Progenitor cell of endocrine pancreas (in vitro differentiated cells): ENCODE data around the gene ALKBH2. TPM values are rescaled to one million over a fixed set of nuclear protein-coding genes. Genes with fewer than 3 reads are reported as not detected.
"Not testable (repeated sequence)": the region's sequence is repeated elsewhere in the genome, so short reads cannot be mapped to it uniquely, and the experiment has no call there.

Source experiments
- DNase-seq: peaks from one replicate; pipeline ENCODE4 v3.0.0; 2021; ENCODE audit warnings: low spot score; ENCODE audit not compliant: unreplicated experiment
- H3K27ac Mint-ChIP-seq: 2 replicates; pipeline ENCODE4 v1.8.0; 2021; ENCODE audit warnings: mild to moderate bottlenecking, moderate library complexity, mixed read lengths
- H3K27me3 Mint-ChIP-seq: 2 replicates; pipeline ENCODE4 v1.8.0; 2021; ENCODE audit warnings: mixed read lengths
- H3K36me3 Mint-ChIP-seq: 2 replicates; pipeline ENCODE4 v1.8.0; 2022; ENCODE audit warnings: mixed read lengths; ENCODE audit not compliant: insufficient read depth
- H3K4me1 Mint-ChIP-seq: 2 replicates; pipeline ENCODE4 v1.8.0; 2021; ENCODE audit warnings: low read depth, mixed read lengths
- H3K4me3 Mint-ChIP-seq: 2 replicates; pipeline ENCODE4 v1.8.0; 2021; ENCODE audit warnings: low read depth, mild to moderate bottlenecking, moderate library complexity, mixed read lengths
- H3K9me3 Mint-ChIP-seq: 2 replicates; pipeline ENCODE4 v1.8.0; 2021; ENCODE audit warnings: low read depth, mixed read lengths
- CTCF ChIP-seq: fragments of 200-600 bp; sonication (generic); IDR thresholded peaks from one replicate; pipeline ENCODE4 v1.5.0; 2021; ENCODE audit warnings: antibody characterized with exemption, mild to moderate bottlenecking; ENCODE audit not compliant: unreplicated experiment
- total RNA-seq: library from RNA; stranded (reverse); gene quantifications from 2 replicates; pipeline ENCODE4 v1.2.1, GENCODE V29; 2021

Gene ALKBH2
- total RNA-seq, 1 donor from 2014 or later = 22.0 TPM

DNA sequence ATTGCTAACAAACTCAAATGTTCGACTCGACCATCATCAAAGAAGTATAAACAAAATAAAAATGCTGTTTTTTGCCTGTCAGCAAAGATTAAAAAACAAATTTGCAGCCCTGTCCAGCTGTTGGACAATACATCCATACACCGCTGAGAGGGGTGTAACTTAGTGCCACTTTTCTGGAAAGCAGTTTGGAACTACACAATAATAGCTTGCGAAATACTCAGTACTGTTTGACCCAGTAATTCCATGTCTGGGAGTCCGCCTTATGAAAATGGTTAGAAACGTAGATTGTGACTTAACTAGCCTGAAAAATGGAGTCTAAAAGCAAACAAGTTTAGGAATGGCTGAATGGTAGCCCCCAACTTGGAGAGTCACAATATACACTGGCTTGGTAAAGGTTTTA lies 34.5 kb downstream of the ALKBH2 start:
- no peak for DNase-seq
- Mint-ChIP-seq H3K36me3 (peaks cover 13% of the 10 kb centered on the region), H3K4me1 (peaks cover 2% of the 10 kb centered on the region), H3K27me3 (no peaks in the 10 kb centered on the region), H3K27ac (no peak overlapping the region), H3K4me3 (no peak overlapping the region), H3K9me3 (no peaks in the 10 kb centered on the region)
- TF ChIP-seq CTCF = no peak

GRCh38 chr12:109057376-109057775 lies 35.9 kb downstream of the ALKBH2 start:
- Mint-ChIP-seq H3K9me3 (no peaks in the 10 kb centered on the region), H3K4me3 (no peak overlapping the region), H3K27me3 (no peaks in the 10 kb centered on the region), H3K4me1 (peaks cover 9% of the 10 kb centered on the region), H3K27ac (no peak overlapping the region), H3K36me3 (peaks cover 8% of the 10 kb centered on the region)
- DNase-seq = no peak
- TF ChIP-seq CTCF = no peak

- no peak overlapping the region for H3K4me3 Mint-ChIP-seq
- peaks cover 12% of the 10 kb centered on the region for H3K4me1 Mint-ChIP-seq
- H3K27ac Mint-ChIP-seq = no peak overlapping the region
- H3K27me3 Mint-ChIP-seq = no peaks in the 10 kb centered on the region
- no peaks in the 10 kb centered on the region for H3K9me3 Mint-ChIP-seq
- peaks cover 7% of the 10 kb centered on the region for H3K36me3 Mint-ChIP-seq
- no peak for TF ChIP-seq CTCF
- DNase-seq = no peak
Measured at GRCh38 chr12:109056891-109057290, 36.4 kb downstream of the ALKBH2 start.

DNA sequence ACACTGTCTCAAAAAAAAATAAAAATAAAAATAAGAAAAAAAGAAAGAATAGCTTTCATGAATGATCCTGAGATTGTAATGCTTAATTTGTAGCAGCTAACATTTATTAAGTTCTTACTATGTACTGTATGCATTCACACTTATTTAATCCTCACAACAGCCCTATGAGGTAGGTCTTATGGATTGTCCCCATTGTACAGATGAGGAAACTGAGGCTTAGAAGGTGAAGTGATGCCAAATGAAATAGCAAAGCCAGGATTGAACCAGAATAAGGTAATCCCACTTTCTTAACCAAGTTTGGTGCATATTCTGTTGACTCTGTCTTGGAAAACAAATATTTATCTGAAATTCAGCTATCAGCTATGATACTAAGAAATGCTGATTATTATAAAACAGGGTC lies 38.8 kb downstream of the ALKBH2 start:
- Mint-ChIP-seq H3K4me1 (peaks cover 12% of the 10 kb centered on the region), H3K36me3 (peaks cover 4% of the 10 kb centered on the region), H3K27me3 (no peaks in the 10 kb centered on the region), H3K9me3 (no peaks in the 10 kb centered on the region), H3K27ac (no peak overlapping the region), H3K4me3 (no peak overlapping the region)
- DNase-seq = no peak
- no peak for TF ChIP-seq CTCF

DNA sequence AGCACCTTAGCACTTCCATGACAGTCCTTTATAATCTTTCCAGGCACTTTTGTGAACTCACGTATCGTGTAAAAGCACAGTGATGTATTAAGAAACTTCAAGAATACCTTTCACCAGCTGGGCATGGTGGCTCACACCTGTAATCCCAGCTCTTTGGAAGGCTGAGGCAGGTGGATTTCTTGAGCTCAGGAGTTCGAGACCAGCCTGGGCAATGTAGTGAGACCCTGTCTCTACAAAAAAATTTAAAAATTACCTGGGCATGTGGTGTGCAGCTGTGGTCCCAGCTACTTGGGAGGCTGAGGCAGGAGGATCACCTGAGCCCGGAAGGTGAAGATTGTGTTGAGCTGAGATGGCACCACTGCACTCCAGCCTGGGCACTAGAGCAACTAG lies 39.2 kb downstream of the ALKBH2 start:
- not testable (repeated sequence) for DNase-seq, H3K36me3 Mint-ChIP-seq, H3K9me3 Mint-ChIP-seq, H3K27me3 Mint-ChIP-seq
- peak overlapping the region; percentile 96 for H3K4me3 Mint-ChIP-seq
- peak overlapping the region; percentile 96 for H3K27ac Mint-ChIP-seq
- peaks cover 12% of the 10 kb centered on the region for H3K4me1 Mint-ChIP-seq

DNA sequence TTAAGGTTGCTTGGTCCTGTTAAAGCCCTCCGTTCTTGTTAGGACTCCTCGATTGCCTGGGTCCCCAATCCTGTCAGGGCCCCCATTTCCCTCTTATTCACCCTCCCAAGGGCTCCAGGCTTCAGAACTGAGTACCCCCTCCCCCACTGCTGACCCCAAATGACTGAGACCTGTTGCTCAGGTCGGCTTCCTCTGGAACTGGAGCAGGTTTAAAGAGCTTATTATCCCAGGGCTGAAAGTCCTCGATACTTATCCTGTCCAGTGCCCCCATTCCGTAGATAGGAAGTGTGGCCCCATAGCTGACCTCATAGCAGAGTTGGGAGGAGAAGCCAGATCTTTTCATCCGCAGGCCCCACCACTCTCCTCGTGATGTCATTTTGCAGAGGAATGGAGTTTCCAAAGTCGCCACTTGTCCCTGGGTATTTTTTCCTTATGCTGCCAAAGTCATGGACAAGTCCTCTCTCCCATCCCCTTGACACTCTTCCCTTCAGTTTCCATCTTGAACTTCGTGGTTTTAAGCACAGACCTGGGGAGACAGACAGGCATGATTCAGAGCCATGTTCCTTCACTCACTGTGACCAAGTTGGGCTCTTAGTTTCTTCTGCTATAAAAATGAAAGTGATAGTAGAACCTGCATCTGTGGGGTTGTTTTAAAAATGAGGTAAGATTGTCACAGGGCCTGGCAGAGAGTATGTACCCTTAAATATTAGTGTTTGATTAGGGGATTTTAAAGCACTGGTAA lies 39.7 kb downstream of the ALKBH2 start:
- DNase-seq = no peak
- no peak for TF ChIP-seq CTCF
- H3K9me3 Mint-ChIP-seq = no peaks in the 10 kb centered on the region
- H3K4me1 Mint-ChIP-seq = peaks cover 12% of the 10 kb centered on the region
- H3K36me3 Mint-ChIP-seq = peaks cover 4% of the 10 kb centered on the region
- peak overlapping the region; percentile 96 for H3K4me3 Mint-ChIP-seq
- H3K27ac Mint-ChIP-seq = peak overlapping the region; percentile 96
- H3K27me3 Mint-ChIP-seq = peaks cover 3% of the 10 kb centered on the region
